Stimulated activated CD4-positive, alpha-beta T cell treated with anti-CD3 and anti-CD28 coated beads, Interleukin-4, amount 100 ng/mL, for 24 hours (primary cell): ENCODE results near the gene NLGN1.
"Not testable (repeated sequence)": the region's sequence is repeated elsewhere in the genome, so short reads cannot be mapped to it uniquely, and the experiment has no call there.

ENCODE experiments used
- DNase-seq: peaks from one replicate; pipeline ENCODE4 v3.0.0-alpha.2; 2020

NLGN1 gene

DNA sequence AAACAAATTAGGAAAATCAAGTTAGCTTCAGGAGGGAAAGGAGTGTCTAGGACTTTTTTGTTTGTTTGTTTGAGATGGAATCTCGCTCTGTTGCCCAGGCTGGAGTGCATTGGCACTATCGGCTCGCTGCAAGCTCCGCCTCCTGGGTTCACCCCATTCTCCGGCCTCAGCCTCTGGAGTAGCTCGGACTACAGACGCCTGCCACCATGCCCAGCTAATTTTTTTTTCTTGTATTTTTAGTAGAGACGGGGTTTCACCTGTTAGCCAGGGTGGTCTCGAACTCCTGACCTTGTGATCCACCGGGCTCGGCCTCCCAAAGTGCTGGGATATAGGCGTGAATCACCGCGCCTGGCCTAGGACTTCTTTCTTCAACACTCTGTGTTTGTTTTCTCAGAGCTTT lies 171.1 kb downstream of the NLGN1 start:
- no peak for DNase-seq

- DNase-seq, result no peak
Observed at GRCh38 chr3:173583496-173583895, 186.0 kb downstream of the NLGN1 start.

DNA sequence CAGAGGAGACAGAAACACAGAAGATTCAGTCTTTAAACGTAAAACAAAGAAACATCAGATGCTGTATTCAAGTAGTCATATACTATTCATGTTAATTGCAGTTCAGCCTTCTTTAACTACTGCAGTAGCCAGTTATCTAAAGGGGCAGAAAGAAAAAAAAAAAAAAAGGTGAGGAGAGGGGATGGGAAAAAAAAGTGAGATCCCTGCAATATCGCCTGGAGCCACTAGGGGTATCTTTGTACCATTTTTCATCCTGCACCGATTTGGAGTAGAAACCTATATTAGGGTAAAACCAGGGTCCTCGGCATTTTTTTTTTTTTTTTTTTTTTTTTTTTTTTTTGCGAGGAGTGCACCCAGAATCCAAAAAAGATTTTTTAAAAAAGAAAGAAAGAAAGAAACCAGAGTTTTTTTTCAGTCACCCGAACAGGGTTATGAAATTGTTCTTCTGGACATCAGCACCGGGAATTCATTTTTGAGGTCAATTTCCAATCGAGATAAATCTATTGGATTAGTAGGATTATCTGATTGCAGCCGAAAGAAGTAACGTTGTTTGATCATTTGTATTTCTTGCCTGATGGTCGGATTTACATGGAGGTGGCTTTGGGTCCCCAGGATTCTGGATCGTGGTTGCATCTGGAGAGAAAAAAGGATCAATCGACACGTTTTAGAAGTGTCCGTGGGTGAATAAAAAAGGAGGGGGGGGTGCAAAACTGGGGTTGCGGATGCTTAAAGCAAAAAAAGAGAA lies 186.7 kb downstream of the NLGN1 start:
- no peak for DNase-seq

GRCh38 chr3:173584838-173585831 lies 187.6 kb downstream of the NLGN1 start:
- no peak for DNase-seq

- no peak for DNase-seq
Observed at GRCh38 chr3:173586166-173586565, 188.6 kb downstream of the NLGN1 start.

DNA sequence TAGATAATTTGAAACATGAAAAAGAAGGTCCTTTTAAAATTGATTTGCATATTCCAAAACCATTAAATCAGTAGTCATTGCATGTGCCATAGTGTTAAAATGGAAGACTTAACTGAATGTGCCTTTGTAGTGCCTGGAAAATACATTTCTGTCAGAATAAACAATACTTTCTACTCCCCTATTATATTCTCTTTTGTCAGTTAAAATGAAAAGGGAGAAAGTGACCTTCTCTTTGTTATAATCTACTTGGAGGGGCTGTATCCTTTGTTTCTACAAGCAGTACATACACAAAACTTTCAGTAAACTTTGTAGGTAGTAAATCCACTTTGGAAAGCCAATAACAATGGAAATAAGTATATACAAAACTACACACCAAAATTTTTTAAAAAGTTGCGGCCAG lies 189.5 kb downstream of the NLGN1 start:
- DNase-seq, result no peak

- DNase-seq, result no peak
Observed at GRCh38 chr3:173588556-173588955, 191.0 kb downstream of the NLGN1 start.

DNA sequence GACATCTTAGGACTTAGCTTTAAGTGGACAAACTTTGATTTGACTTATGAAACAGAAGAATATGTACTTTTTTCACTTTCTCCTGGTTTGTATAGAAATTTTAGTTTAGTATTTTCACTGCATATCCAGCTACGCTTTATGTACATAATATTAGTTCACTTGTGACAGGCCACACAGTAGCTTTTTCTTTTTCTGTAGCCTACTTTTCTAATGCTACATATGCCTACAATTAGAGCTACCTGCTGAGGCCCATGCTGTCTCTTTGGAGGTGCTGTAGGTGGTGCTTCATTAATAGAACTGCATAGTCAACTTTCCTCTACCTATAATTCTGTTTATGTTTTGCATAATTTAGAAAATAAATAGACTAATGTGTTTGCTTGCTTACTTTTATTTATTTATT lies 191.6 kb downstream of the NLGN1 start:
- no peak for DNase-seq

DNA sequence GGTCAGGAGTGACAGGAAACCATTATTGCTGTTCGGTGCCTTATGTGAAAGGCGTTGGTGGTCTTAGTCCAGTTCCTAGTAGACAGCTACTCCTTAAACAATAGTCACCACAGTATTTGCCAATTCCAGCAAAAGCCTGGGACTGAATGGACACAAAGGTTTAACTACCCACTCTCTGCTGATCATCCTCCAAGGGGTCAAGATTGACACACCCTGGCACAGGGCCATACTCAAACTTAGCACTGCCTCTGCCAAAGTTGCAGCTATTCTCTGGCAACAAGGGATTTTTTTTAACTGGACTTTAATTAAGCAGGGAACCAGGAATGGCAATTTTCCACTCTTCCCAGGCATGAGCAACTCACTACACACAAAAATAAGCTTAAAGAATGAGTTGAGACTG lies 193.9 kb downstream of the NLGN1 start:
- no peak for DNase-seq

- not testable (repeated sequence) for DNase-seq
Observed at GRCh38 chr3:173594881-173595280, 197.3 kb downstream of the NLGN1 start.

DNA sequence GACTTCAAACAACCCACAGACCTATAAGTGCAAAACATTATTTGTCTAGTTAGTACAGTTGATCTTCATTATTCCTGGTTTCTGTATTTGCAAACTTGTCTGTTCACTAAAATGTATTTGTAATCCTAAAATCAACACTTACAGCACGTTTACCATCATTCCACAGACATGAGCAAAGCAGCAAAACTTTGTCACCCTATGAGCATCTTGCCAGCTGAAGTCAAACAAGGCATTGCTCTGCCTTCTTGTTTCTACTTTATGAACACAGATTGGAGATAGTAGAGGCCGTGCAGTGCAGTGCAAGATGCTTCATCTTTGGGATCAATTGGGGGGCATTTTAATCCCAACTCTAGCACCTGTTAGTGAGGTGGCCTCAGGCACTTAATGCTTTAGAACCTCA lies 202.1 kb downstream of the NLGN1 start:
- DNase-seq, result no peak

- DNase-seq, result no peak
Observed at GRCh38 chr3:173614522-173614921, 217.0 kb downstream of the NLGN1 start.

- no peak for DNase-seq
Observed at GRCh38 chr3:173615661-173616060, 218.1 kb downstream of the NLGN1 start.

- no peak for DNase-seq
Observed at GRCh38 chr3:173617490-173617889, 219.9 kb downstream of the NLGN1 start.

DNA sequence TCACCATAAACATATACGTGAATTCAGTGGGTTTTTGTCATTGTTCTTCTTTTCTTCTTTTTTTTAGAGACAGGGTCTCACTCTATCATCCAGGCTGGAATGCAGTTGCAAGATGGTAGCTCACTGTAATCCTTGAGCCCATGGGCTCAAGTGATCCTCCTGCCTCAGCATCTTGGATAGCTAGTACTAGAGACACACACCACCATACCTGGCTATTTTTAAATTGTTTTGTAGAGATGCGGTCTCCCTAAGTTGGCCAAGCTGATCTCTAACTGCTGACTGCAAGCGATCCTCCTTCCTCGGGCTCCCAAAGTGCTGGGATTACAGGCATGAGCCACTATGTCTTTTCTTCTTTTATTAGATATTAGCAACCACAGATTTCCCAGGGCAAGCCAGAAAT lies 220.6 kb downstream of the NLGN1 start:
- DNase-seq, result no peak

DNA sequence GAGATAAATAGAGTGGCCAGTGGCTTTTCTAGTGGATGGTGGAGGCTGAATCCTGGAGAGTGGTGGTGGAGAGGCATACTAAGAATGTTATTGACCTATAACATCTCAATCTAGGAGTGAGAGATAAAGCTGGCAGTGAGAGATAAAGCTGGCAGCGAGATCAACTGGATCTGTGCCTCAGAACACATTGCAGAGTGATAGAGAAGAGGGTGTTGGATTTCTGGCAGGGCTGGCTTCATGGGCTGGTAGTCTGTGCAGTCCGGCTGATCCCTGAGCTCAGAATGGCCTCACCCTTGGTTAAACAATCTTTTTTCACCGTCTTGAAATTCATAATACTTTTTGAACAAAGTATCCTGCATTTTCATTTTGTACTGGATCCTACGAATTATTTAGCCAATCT lies 221.2 kb downstream of the NLGN1 start:
- DNase-seq, result no peak

- DNase-seq, result no peak
Observed at GRCh38 chr3:173622166-173622565, 224.6 kb downstream of the NLGN1 start.

DNA sequence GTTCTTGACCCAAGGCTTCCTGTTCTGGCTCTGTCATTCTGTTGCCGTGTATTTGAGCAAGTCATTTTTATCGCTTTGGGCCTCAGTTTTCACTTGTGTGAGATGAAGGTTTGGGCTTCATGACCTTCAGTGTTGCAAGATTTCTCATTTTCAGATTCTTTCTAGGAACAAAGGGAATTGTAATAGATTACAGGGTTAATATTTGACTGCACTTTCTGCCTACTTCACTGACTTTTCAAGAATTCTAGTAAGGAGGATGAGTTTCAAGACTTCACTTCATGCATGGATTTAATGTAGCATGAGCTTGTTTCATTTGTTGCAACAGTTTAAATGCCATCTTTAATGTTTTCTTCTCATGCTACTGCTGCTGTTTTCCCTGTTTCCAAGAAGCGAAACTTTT lies 226.5 kb downstream of the NLGN1 start:
- DNase-seq, result no peak

DNA sequence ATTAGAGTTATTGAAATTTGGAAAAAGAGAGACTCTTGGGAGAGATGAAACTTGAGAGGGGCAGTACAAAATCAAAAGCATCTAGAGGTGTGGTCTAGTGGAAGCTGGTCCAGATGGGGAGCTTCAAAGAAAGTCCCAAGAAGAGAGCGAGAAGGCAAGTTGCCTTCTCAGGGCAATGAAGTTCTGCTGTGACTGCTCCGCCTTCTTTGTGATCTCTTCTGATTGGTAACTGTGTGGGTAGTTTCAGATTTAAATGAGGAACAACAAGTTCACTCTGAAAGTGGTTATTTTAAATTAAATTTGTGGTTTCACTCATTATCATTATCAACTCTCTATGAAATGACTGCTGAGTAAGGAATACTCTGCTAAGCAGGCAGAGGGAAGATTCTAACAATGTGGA lies 233.3 kb downstream of the NLGN1 start:
- DNase-seq, result no peak

GRCh38 chr3:173632945-173633344 lies 235.4 kb downstream of the NLGN1 start:
- DNase-seq, result no peak

DNA sequence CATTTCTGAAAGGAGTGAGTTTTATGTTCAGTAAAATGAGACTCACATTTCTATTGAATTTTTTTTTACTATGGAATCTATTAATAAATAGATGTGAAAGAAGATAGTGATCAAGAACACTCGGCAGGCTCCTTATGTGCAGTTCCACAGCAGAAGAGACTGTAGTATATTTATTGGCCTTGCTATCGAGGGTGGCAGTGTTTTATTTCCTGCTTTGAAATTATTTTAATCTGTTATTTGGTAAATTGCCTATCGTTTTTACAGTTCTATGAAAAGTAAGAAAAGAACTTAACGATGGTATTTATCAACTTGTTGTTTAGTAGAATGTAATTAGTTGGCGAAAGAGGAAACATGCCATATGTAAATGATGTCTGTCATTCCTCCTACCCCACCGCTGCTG lies 238.3 kb downstream of the NLGN1 start:
- DNase-seq, result no peak

GRCh38 chr3:173639098-173639497 lies 241.6 kb downstream of the NLGN1 start:
- no peak for DNase-seq

DNA sequence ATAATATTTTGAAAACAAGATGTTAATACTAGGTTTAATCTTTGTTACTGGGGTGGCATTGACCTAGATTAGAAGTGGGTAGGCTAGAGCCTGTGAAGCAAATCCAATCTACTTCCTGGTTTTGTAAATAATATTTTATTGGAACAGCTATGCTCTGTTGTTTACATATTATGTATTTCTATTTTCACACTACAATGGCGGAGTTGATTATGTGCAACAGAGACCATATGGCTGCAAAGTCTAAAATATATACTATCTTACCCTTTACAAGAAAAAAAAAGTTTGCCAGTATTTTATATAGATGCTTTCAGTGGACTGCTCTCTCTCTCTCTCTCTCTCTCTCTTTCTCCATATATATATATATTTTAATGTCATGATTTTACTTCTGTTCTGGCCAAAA lies 244.2 kb downstream of the NLGN1 start:
- no peak for DNase-seq
